Testis (tissue), 3 donors: ENCODE data around the gene ANO7. TPM values are rescaled to one million over a fixed set of nuclear protein-coding genes. Genes with fewer than 3 reads are reported as not detected.

Experiments
- DNase-seq: peaks from one replicate; pipeline ENCODE4 v3.0.0-alpha.2; 2019
- H3K27ac ChIP-seq, 2 donors: fragments of 200-600 bp; sonication (generic); one replicate each; pipeline ENCODE4 v1.5.1; 2019
- H3K27me3 ChIP-seq: fragments of 200-600 bp; sonication (generic); one replicate; pipeline ENCODE4 v1.5.1; 2019
- H3K36me3 ChIP-seq: fragments of 200-600 bp; sonication (generic); one replicate; pipeline ENCODE4 v1.5.1; 2017; ENCODE audit warnings: low read depth; ENCODE audit errors: missing control alignments
- H3K4me1 ChIP-seq: fragments of 200-600 bp; sonication (generic); one replicate; pipeline ENCODE4 v1.5.1; 2019
- H3K4me3 ChIP-seq, 2 donors: fragments of 200-600 bp; sonication (generic); one replicate each; pipeline ENCODE4 v1.5.1; 2017 to 2019
- H3K9me3 ChIP-seq: fragments of 200-600 bp; sonication (generic); one replicate; pipeline ENCODE4 v1.5.1; 2017
- CTCF ChIP-seq, 3 experiments: fragments of 450-650 bp in 2 of 3; fragments of 200-600 bp in 1 of 3; sonication (generic) in 1 of 3; IDR thresholded peaks; one replicate each; pipeline ENCODE4 v1.5.1; 2016 to 2019; ENCODE audit warnings: antibody characterized with exemption in 3 of 3, mild to moderate bottlenecking in 2 of 3, moderate library complexity in 1 of 3
- POLR2A ChIP-seq: fragments of 450-650 bp; IDR thresholded peaks from one replicate; pipeline ENCODE4 v1.6.1; 2017; ENCODE audit warnings: antibody characterized with exemption, mild to moderate bottlenecking, moderate library complexity
- WGBS, 2 donors: methylation state at CpG; one replicate each; pipeline ENCODE4 v1.1.5; 2018; 5-methylcytosine and 5-hydroxymethylcytosine counted together
- intact Hi-C: fragments of 100-400 bp; cut with DNase I; formaldehyde crosslinking; loops from one replicate; pipeline ENCODE4 v1.15.1; 2023; ENCODE audit warnings: low total_unique reads
- polyA plus RNA-seq: library from polyadenylated mRNA; stranded (reverse); fragments of 350-450 nt; fragmentation: Illumina TruSeq; extraction: RNeasy Lipid Tissue Mini Kit (QIAGEN cat#74804); gene quantifications from one replicate; pipeline ENCODE4 v1.2.3, GENCODE V29; 2014; ENCODE audit warnings: low read depth, low replicate concordance; ENCODE audit not compliant: insufficient read depth
- total RNA-seq, 2 donors: library from RNA; depleted of rRNA; stranded (reverse); fragments of >200 nt; gene quantifications; one replicate each; pipeline ENCODE4 v1.2.3, GENCODE V29; 2016

Gene ANO7
- total and polyA plus RNA-seq, 3 donors from 2014 or later = 1.2 to 2.5 (median 1.9) TPM

- Histone ChIP-seq H3K36me3 (no peaks in the 10 kb centered on the region), H3K4me3 (peak overlapping the region; percentile 76 to 83), H3K4me1 (peaks cover 10% of the 10 kb centered on the region), H3K27me3 (no peaks in the 10 kb centered on the region), H3K9me3 (no peaks in the 10 kb centered on the region), H3K27ac (peak overlapping the region; percentile 79 to 93)
- DNase-seq = peak; percentile 93
- 0 to 2% methylated on average over 14 to 34 of the region's 37 CpGs for whole genome bisulfite sequencing, 2 donors
- intact Hi-C loops = loop anchor here (2.0 kb wide), 1 partner anchor 43 kb away; the partner anchor contains the start of genes HDLBP and SEPTIN2
- TF ChIP-seq POLR2A (no peak), CTCF (IDR thresholded peaks at IDR 0.05) (no peak)
Observed at GRCh38 chr2:241271706-241272302, 83.3 kb downstream of the ANO7 start.

- TF ChIP-seq CTCF (IDR thresholded peaks at IDR 0.05) (no peak), POLR2A (no peak)
- Histone ChIP-seq H3K36me3 (no peaks in the 10 kb centered on the region), H3K4me3 (peak overlapping the region; percentile 76 to 83), H3K27me3 (no peaks in the 10 kb centered on the region), H3K27ac (peak overlapping the region; percentile 79 to 93), H3K4me1 (peaks cover 10% of the 10 kb centered on the region), H3K9me3 (no peaks in the 10 kb centered on the region)
- intact Hi-C loops = loop anchor here (2.0 kb wide), 1 partner anchor 42 kb away; the partner anchor contains the start of genes HDLBP and SEPTIN2
- peak; percentile 62 for DNase-seq
- WGBS, 2 donors = 0 to 1% methylated on average over 12 to 29 of the region's 102 CpGs
Observed at GRCh38 chr2:241272303-241273209, 84.1 kb downstream of the ANO7 start.

- no peaks in the 10 kb centered on the region for H3K9me3 ChIP-seq
- no peak for TF ChIP-seq POLR2A
- no peak for TF ChIP-seq CTCF (IDR thresholded peaks at IDR 0.05)
- peaks cover 10% of the 10 kb centered on the region for H3K4me1 ChIP-seq
- DNase-seq = no peak
- H3K4me3 ChIP-seq = peak overlapping the region; percentile 76 to 83
- intact Hi-C loops = loop anchor here (2.0 kb wide), 1 partner anchor 41 kb away; the partner anchor contains the start of genes HDLBP and SEPTIN2
- H3K27ac ChIP-seq = peak overlapping the region in 1 of 2 donors; percentile 93
- 42 to 48% methylated on average over 21 of the region's 21 CpGs for WGBS, 2 donors
- no peaks in the 10 kb centered on the region for H3K36me3 ChIP-seq
- H3K27me3 ChIP-seq = no peaks in the 10 kb centered on the region
Observed at GRCh38 chr2:241273210-241274020, 84.9 kb downstream of the ANO7 start.

GRCh38 chr2:241274127-241274526 lies 85.7 kb downstream of the ANO7 start:
- Histone ChIP-seq H3K27me3 (no peaks in the 10 kb centered on the region), H3K4me1 (peaks cover 10% of the 10 kb centered on the region), H3K36me3 (no peaks in the 10 kb centered on the region), H3K9me3 (no peaks in the 10 kb centered on the region), H3K27ac (no peak overlapping the region), H3K4me3 (no peak overlapping the region)
- TF ChIP-seq CTCF (IDR thresholded peaks at IDR 0.05) (no peak), POLR2A (no peak)
- WGBS, 2 donors = 85 to 93% methylated on average over 5 of the region's 5 CpGs
- intact Hi-C loops = no loop called here
- DNase-seq = no peak

Other genes starting within 250 kb of the ANO7 start
- gene SNED1, start 190.1 kb upstream of the ANO7 start, total RNA-seq = 100 to 1,000 TPM in 1 of 2 donors, 10 to 100 TPM in 1; 82.7 to 107 TPM
- 15.8 TPM for gene SNED1, start 190.1 kb upstream of the ANO7 start, polyA plus RNA-seq
- 10 to 100 TPM; 26.4 to 40.6 TPM for gene MTERF4, start 86.4 kb upstream of the ANO7 start, total RNA-seq
- gene MTERF4, start 86.4 kb upstream of the ANO7 start, polyA plus RNA-seq = 37.3 TPM
- gene PASK, start 39.2 kb upstream of the ANO7 start, total RNA-seq = 10 to 100 TPM; 54.0 to 57.6 TPM
- gene PASK, start 39.2 kb upstream of the ANO7 start, polyA plus RNA-seq = 48.6 TPM
- gene PPP1R7, start 38.2 kb upstream of the ANO7 start, total RNA-seq = 100 to 1,000 TPM; 100 to 139 TPM
- 358 TPM for gene PPP1R7, start 38.2 kb upstream of the ANO7 start, polyA plus RNA-seq
- 100 to 1,000 TPM; 648 to 790 TPM for gene HDLBP, start 127.0 kb downstream of the ANO7 start, total RNA-seq
- gene HDLBP, start 127.0 kb downstream of the ANO7 start, polyA plus RNA-seq = 600 TPM
- 100 to 1,000 TPM; 310 to 365 TPM for gene SEPTIN2, start 127.2 kb downstream of the ANO7 start, total RNA-seq
- 334 TPM for gene SEPTIN2, start 127.2 kb downstream of the ANO7 start, polyA plus RNA-seq
- gene FARP2, start 167.6 kb downstream of the ANO7 start, total RNA-seq = 100 to 1,000 TPM in 1 of 2 donors, 10 to 100 TPM in 1; 78.1 to 145 TPM
- gene FARP2, start 167.6 kb downstream of the ANO7 start, polyA plus RNA-seq = 69.8 TPM